ENCODE measurements around the gene GPR78.

The GPR78 gene

GRCh38 chr4:8586671-8587468, 6.7 kb downstream of the GPR78 start:
- DNase-seq (ENCODE audit: low read depth in 2 of 2): no peak

- no peak for DNase-seq (ENCODE audit: low read depth in 2 of 2)
These were observed 7.4 kb downstream of the GPR78 start for GRCh38 chr4:8587469-8588195.

GRCh38 chr4:8588196-8588470, 7.9 kb downstream of the GPR78 start:
- no peak for DNase-seq (ENCODE audit: low read depth in 2 of 2)

DNA sequence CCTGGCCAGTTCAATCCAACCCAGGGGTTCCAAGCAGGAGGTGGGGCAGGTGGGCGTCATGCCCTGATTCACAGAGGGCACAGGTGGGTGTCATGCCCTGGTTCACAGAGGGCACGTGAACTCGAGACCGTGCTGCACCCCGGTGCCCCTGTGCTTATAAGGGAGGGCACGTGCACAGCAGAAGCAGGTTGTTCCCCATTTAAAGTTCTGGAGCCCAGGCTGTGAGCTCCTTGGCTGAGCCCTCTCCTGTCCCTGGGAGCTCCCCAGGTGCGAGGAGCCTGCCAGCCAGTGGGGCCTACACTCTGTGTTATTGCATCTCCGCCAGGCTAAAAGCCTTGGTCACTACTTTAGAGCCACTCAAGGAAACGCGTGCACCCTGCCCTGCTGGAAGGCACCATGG, 9.1 kb downstream of the GPR78 start:
- no peak for DNase-seq (ENCODE audit: low read depth in 2 of 2)

DNA sequence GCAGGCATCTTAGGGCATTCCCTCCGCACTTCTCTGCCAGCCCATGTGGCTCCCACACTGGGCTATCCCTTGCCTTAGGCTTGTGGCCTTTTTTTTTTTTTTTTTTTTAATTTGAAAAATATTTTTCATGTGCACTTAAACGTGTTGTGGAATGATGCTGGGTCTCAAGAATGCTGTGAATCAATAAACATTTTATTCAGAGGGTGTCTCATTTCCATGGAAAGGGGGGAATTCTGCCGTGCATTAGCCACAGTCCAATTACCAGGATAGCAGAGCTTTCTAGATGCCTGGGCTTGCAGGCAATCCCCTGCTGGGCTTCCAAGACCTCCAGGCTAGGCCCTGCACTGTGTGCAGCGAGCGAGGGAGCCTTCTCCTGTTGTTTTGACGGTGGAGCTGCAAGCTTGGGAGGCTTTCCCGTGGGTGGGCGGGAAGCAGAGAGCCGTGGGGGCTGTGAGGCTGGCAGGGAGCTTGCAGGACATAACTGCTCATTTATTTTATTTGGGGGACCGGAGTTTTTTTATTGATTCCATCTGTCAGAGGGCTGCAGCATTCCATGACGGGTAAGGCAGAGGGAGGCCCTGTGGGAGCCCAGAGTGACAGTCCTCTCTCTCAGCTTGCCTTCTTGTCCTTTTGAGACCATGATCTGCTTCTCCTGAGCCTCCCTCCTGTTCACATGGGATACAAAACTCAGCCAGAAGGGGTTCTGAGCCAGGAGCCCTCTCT, 9.8 kb downstream of the GPR78 start:
- no peak for DNase-seq (ENCODE audit: low read depth in 2 of 2)

- DNase-seq (ENCODE audit: low read depth in 2 of 2): no peak
These were observed 10.3 kb downstream of the GPR78 start for GRCh38 chr4:8590546-8590880.

- DNase-seq (ENCODE audit: low read depth in 2 of 2): no peak
These were observed 10.9 kb downstream of the GPR78 start for GRCh38 chr4:8591114-8591513.

DNA sequence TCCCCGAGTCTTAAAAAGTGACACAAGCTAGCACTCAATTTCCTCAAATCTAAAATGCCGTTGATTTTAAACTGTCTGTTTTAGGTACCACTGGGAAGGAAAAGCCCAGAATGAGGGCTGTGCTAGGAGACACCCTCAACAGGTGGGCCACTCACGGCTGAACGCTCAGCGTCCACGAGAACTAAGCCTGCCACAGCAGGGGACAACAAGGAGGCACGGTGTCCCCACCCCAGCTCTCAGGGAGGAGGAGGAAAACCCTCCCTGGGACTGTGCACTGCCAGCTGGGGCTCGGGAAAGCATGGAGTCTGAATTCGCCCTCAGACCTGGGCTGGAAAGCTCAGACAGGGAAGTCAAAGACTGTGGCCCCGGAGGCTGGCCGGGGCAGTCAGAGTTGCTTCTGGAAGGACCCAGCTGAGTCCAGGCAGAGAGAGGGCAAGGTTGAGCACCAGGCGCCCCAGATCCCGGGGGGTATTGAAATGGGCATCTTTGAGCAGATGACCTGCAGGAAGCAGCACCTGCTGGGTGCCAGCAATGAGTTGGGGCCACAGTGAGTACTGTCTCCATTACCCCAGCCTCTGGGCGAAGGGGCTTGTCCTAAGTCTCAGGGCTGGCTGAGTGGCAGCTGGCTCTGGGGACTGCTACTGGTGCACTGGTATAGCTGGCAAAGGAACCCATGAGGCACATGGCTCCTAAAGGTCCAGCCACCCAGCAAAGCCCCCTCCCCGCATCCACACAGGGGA, 11.6 kb downstream of the GPR78 start:
- DNase-seq (ENCODE audit: low read depth in 2 of 2): no peak

- DNase-seq (ENCODE audit: low read depth in 2 of 2): no peak
These were observed 12.4 kb downstream of the GPR78 start, which contains the start of gene CPZ for GRCh38 chr4:8592366-8593263. Gene CPZ, plus strand, starts transcription at chr4:8592765. Its CDS starts 69 bp downstream, at chr4:8592834.

DNA sequence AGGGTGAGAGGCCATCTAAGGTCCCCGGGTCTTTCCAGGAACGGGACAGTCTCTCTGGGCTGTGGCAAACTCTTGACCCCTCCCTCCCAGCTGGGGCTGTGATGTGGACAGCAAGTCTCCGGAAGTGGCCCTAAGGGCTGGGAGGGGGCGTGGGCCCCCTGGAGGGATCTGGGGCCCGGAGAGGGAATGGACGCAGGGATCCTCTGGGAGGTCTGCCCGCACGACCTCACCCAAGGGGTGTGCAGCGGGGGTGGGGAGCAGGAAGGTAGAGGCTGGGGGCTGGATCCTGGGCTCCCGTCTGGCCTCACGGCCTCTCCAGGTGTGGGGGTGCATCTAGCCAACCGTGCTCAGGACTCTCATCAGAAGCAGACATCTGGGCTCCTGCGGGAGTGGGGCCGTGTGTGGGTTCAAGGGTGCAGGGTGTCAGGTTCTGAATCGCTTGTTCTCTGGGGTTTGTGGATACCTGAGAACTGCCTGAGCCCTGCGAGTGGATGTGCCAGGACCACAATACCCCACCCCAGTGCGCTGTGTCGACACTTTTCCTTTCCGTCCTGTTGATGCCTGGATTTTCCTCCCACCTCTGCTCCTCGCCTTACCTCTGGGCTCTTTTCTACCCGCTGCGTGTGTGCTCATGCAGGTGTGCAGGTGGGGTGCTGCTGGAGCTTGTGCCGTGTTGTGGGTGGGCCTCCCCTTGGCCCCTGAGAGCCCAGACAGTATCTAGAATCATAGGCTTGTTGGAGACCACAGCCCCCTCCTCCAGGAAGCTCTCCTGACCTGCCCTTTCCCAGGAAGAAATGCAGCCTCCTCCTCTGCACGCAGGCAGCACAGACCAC, 13.3 kb downstream of the GPR78 start:
- DNase-seq (ENCODE audit: low read depth in 2 of 2): no peak

GRCh38 chr4:8594097-8595038, 14.2 kb downstream of the GPR78 start:
- no peak for DNase-seq (ENCODE audit: low read depth in 2 of 2)

DNA sequence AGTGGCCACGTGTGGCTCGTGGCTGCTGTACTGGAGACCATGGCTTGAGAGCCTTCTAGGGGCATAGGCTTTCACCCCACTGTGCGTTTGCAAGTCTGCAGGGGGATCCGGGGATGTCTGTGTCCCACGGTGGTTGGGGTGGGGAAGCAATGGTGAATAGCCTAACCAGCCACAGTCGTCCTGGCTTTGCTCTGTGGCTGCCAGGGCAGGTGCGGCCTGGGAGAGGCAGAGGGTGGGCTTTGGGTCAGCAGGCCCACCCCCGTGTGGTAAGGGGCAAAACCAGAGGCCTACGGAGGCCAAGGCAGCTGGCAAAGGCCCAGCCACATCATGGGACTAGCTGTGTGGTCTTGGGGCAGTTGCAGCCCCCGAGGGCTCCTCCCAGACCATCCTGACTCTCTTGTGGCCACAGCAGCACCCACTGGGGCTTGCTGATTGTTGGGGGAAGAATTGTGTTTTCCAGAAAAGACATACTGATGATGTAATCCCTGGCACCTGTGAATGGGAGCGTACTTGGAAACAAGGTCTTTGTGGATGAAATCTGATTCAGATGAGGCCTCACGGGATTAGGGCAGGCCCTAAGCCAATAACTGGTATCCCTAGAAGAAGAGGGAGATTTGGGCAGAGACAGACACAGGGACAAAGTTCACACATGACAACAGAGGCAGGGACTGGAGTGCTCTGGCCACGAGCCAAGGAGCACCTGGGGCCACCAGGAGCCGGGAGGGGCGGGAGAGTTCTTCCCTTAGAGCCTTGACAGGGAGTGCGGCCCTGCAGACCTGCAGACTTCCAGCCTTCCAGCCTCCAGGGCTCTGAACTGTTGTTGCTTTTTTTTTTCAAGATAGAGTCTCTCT, 15.3 kb downstream of the GPR78 start:
- DNase-seq (ENCODE audit: low read depth in 2 of 2): no peak

- no peak for DNase-seq (ENCODE audit: low read depth in 2 of 2)
These were observed 16.7 kb downstream of the GPR78 start for GRCh38 chr4:8596891-8597290.

- no peak for DNase-seq (ENCODE audit: low read depth in 2 of 2)
These were observed 17.1 kb downstream of the GPR78 start for GRCh38 chr4:8597319-8597718.

- no peak for DNase-seq (ENCODE audit: low read depth in 2 of 2)
These were observed 17.6 kb downstream of the GPR78 start for GRCh38 chr4:8597791-8598190.

- DNase-seq (ENCODE audit: low read depth in 2 of 2): no peak
These were observed 18.3 kb downstream of the GPR78 start for GRCh38 chr4:8598391-8599090.

DNA sequence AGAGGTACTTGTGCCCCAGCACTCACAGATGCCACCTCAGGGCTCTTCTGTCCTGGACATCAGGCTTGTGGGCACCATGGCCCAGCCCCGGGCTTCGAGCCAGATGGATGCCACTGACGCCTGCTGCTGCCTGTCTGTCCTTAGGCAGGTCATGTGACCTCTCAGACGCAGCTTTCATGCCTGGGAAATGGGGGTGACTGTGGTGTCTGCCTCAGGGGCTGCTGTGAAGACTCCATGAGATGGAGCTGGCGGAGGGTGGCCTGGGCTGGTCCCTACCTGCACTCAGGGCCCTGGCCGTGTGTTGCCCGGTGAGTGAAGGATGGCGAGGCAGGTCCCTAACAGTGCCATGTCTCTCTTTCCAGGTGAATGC, 18.9 kb downstream of the GPR78 start:
- no peak for DNase-seq (ENCODE audit: low read depth in 2 of 2)

GRCh38 chr4:8599657-8600056, 19.5 kb downstream of the GPR78 start:
- DNase-seq (ENCODE audit: low read depth in 2 of 2): no peak

All from stimulated activated CD4-positive, alpha-beta T cell treated with anti-CD3 and anti-CD28 coated beads, Interleukin-1b, Interleukin-23, amount 100 ng/mL, for 4 hours (primary cell).